HFF-Myc (cell line): Measurements from ENCODE around the gene RTBDN.
A peak's percentile ranks its signal among the peaks of the same experiment; 100 is the strongest.

Experiments used
- DNase-seq: peaks from one replicate; pipeline ENCODE4 v3.0.0-alpha.2; 2011; ENCODE audit warnings: low read depth; ENCODE audit errors: extremely low read depth
- H3K4me3 ChIP-seq: replicated peaks from 2 replicates; pipeline ENCODE4 v1.5.1; 2011; ENCODE audit warnings: low read depth, mild to moderate bottlenecking, control low read depth, low read length
- CTCF ChIP-seq: IDR thresholded peaks from 2 replicates; pipeline ENCODE4 v1.5.1; 2012; ENCODE audit warnings: mild to moderate bottlenecking, low read depth, low read length, control low read depth; ENCODE audit errors: missing control alignments

The RTBDN gene

GRCh38 chr19:12794196-12794941, 40.0 kb downstream of the RTBDN start:
- no peak for DNase-seq
- TF ChIP-seq CTCF = no peak
- peak overlapping the region; percentile 84 for H3K4me3 ChIP-seq

- H3K4me3 ChIP-seq = peak overlapping the region; percentile 84
- no peak for TF ChIP-seq CTCF
- no peak for DNase-seq
Measured at GRCh38 chr19:12793290-12794195, 40.8 kb downstream of the RTBDN start.

GRCh38 chr19:12792853-12793289, 41.5 kb downstream of the RTBDN start:
- no peak for DNase-seq
- TF ChIP-seq CTCF = no peak
- H3K4me3 ChIP-seq = peak overlapping the region; percentile 84

- H3K4me3 ChIP-seq = peak overlapping the region; percentile 84
- no peak for TF ChIP-seq CTCF
- DNase-seq = no peak
Measured at GRCh38 chr19:12792051-12792852, 42.1 kb downstream of the RTBDN start.

- DNase-seq = peak; percentile 92
- TF ChIP-seq CTCF = no peak
- H3K4me3 ChIP-seq = peak within 1 kb of the TSS; percentile 84
Measured at GRCh38 chr19:12791345-12792050, 42.9 kb downstream of the RTBDN start, which contains the start of gene JUNB. Gene JUNB (plus strand): TSS chr19:12791486. CDS start chr19:12791772, 286 bp downstream.
